Cardiac fibroblast (primary cell): ENCODE results near the gene ATMIN.

ENCODE experiments used
- DNase-seq, 2 donors: peaks; one replicate each; pipeline versions ENCODE4 v3.0.0 to v3.0.0-alpha.2; 2010; ENCODE audit warnings: low read depth in 2 of 2
- H3K4me3 ChIP-seq, 2 donors: replicated peaks in 1 of 2; 1 replicate in 1 of 2; 2 replicates in 1 of 2; pipeline ENCODE4 v1.5.1; 2011; ENCODE audit warnings: low read depth in 2 of 2, low read length in 2 of 2, mild to moderate bottlenecking in 2 of 2, moderate library complexity in 1 of 2
- TF ChIP-seq, protein P1 (sequence below): IDR thresholded peaks from one replicate; pipeline ENCODE4 v1.5.1; 2011; ENCODE audit warnings: low read depth, mild to moderate bottlenecking, low read length, inconsistent platforms

Gene ATMIN

DNA sequence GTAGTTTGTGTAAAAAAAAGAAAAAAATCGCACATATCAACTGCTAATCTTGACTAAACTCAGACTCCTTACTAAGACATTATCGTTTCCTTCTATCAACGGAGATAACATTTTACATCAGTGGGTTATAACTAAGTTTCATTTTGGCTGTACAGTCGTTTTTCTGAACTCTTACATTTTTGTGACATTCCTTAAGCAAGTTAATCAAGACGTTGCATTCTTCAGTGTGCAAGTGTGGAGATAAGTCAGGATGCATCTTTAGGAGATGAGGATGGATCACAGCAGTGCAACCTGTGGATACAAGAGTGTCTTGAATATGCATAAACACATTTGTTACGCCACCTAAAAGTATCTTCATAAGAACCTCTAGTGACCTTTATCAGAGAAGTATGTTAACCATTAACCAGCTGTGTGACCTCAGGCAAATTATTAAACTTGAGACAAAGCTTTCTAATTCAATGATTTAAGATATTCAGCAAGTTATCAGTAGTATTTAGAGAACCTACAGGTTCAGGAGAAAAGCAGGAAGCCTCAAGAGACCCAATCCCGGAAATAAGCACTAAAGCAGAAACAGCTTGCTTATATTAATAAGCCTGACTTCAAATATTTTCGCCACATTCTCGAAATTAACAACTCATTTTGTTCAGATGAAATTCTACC is 38.4 kb upstream of the ATMIN start:
- H3K4me3 ChIP-seq: peak overlapping the region; percentile 6 to 16
- TF ChIP-seq, protein P1, sequence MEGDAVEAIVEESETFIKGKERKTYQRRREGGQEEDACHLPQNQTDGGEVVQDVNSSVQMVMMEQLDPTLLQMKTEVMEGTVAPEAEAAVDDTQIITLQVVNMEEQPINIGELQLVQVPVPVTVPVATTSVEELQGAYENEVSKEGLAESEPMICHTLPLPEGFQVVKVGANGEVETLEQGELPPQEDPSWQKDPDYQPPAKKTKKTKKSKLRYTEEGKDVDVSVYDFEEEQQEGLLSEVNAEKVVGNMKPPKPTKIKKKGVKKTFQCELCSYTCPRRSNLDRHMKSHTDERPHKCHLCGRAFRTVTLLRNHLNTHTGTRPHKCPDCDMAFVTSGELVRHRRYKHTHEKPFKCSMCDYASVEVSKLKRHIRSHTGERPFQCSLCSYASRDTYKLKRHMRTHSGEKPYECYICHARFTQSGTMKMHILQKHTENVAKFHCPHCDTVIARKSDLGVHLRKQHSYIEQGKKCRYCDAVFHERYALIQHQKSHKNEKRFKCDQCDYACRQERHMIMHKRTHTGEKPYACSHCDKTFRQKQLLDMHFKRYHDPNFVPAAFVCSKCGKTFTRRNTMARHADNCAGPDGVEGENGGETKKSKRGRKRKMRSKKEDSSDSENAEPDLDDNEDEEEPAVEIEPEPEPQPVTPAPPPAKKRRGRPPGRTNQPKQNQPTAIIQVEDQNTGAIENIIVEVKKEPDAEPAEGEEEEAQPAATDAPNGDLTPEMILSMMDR: no peak
- peak; percentile 32 to 39 for DNase-seq

GRCh38 chr16:80997964-80998620 is 37.5 kb upstream of the ATMIN start:
- TF ChIP-seq, protein P1: no peak
- no peak for DNase-seq
- H3K4me3 ChIP-seq: no peak overlapping the region

DNA sequence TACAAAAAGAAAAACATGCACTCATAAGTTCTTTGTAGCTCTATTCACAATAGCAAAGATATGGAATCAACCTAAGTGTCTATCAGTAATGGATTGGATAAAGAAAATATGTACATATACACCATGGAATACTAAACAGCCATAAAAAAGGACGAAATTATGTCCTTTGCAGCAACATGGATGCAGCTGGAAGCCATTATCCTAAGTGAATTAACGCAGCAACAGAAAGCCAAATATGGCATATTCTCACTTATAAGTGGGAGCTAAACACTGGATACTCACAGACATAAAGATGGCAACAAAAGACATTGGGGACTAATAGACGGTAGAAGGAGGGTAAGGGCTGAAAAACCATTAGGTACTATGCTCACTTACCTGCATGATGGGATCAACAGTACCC is 34.8 kb upstream of the ATMIN start:
- TF ChIP-seq, protein P1: no peak
- DNase-seq: no peak

DNA sequence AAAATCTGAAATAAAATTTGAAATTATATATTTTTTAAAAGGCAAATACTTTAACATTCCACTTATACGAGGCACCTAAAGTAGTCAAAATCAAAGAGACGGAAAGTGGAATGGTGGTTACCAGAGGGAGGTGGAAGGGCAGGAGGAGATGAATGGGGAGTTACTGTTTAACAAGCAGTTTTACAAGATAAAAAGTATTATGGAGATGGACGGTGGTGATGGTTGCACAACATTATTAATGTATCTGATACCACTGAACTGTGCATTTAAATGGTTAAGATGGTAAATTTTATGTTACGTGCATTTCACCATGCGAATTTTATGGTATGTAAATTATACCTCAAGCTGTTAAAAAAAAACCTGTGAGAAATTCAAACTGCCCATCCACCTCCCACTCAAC is 34.3 kb upstream of the ATMIN start:
- H3K4me3 ChIP-seq: no peak overlapping the region
- TF ChIP-seq, protein P1: no peak
- no peak for DNase-seq

More for the DNA sequence above, 34.8 kb upstream of the ATMIN start:
- H3K4me3 ChIP-seq: no peak overlapping the region

DNA sequence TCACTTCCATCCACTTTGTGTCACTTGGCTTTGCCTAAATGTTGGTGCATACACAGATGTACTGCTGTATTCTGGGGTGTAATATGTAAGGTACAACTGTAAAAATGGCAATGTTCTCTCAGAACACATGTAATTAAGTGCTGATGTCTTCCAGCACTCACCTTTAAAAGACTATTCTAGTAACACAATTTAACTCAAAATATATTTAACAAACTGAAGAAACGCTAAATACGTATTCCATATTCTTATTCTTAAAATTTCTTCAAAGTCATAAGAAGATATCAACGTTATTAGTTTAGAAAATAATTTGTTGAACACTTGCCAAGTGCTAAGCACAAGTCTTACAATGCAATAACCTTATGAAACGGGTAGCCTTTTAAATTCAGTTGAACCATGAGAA is 32.6 kb upstream of the ATMIN start:
- DNase-seq: no peak
- TF ChIP-seq, protein P1: no peak
- no peak overlapping the region for H3K4me3 ChIP-seq

DNA sequence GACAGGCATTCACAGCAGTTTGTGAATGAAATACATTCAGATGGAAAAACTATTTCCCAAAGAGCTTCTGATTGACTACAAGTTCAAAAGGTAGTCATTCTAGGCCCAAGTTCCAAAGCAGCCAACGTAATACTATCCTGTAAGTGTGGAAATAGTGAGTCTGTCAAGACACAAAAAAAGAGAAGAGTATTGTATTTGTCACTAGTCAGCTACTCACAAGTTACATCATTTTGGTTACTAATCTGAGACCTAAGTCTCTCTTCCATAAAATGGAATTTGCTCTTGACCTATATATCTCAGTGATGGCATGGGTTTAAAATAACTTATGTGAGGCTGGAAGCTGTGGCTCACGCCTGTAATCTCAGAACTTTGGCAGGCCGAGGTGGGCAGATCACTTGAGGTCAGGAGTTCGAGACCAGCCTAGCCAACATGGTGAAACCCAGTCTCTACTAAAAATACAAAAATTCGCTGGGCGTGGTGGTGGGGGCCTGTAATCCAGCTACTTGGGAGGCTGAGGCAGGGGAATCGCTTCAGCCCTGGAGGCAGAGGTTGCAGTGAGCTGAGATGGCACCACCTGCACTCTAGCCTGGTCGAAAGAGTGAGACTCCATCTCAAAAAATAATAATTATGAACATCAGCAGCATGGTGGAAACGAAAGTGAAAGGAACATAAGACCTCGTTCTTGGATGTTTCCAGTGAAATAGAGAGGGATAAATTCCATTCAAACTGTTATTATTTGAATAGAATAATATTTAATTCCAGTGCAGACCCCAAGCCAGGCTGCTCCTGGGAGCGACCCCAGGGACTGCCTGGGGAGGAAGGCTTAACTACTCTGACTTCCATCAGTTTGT is 31.8 kb upstream of the ATMIN start:
- DNase-seq: peak; percentile 49 to 71
- H3K4me3 ChIP-seq: peak overlapping the region in 1 of 2 donors; percentile 33

More for the DNA sequence above, 31.8 kb upstream of the ATMIN start:
- TF ChIP-seq, protein P1: no peak
